ENCODE data around the gene TULP4. TPM values are rescaled to one million over a fixed set of nuclear protein-coding genes. Genes with fewer than 3 reads are reported as not detected.

TULP4 gene
- total RNA-seq, 1 donor from 2014 or later = 117 TPM

GRCh38 chr6:158480989-158481388, 168.7 kb downstream of the TULP4 start:
- no peak for TF ChIP-seq CTCF (IDR thresholded peaks at IDR 0.05; ENCODE audit: unreplicated experiment)
- Mint-ChIP-seq H3K27ac (ENCODE audit: unreplicated experiment) (no peak overlapping the region), H3K36me3 (ENCODE audit: low read depth, unreplicated experiment) (peaks cover 51% of the 10 kb centered on the region), H3K4me1 (ENCODE audit: unreplicated experiment) (peaks cover 8% of the 10 kb centered on the region), H3K9me3 (ENCODE audit: unreplicated experiment) (no peaks in the 10 kb centered on the region), H3K27me3 (ENCODE audit: unreplicated experiment) (peaks cover 5% of the 10 kb centered on the region), H3K4me3 (ENCODE audit: unreplicated experiment) (no peak overlapping the region)
- DNase-seq (ENCODE audit: low spot score) = no peak

- Mint-ChIP-seq H3K4me1 (ENCODE audit: unreplicated experiment) (peaks cover 8% of the 10 kb centered on the region), H3K9me3 (ENCODE audit: unreplicated experiment) (no peaks in the 10 kb centered on the region), H3K4me3 (ENCODE audit: unreplicated experiment) (no peak overlapping the region), H3K27ac (ENCODE audit: unreplicated experiment) (no peak overlapping the region), H3K27me3 (ENCODE audit: unreplicated experiment) (peaks cover 5% of the 10 kb centered on the region), H3K36me3 (ENCODE audit: low read depth, unreplicated experiment) (peaks cover 45% of the 10 kb centered on the region)
- no peak for DNase-seq (ENCODE audit: low spot score)
- no peak for TF ChIP-seq CTCF (IDR thresholded peaks at IDR 0.05; ENCODE audit: unreplicated experiment)
Observed at GRCh38 chr6:158481690-158482473, 169.6 kb downstream of the TULP4 start.

GRCh38 chr6:158485431-158485830, 173.2 kb downstream of the TULP4 start:
- TF ChIP-seq CTCF (IDR thresholded peaks at IDR 0.05; ENCODE audit: unreplicated experiment) = no peak
- peaks cover 5% of the 10 kb centered on the region for H3K27me3 Mint-ChIP-seq (ENCODE audit: unreplicated experiment)
- H3K36me3 Mint-ChIP-seq (ENCODE audit: low read depth, unreplicated experiment) = peaks cover 45% of the 10 kb centered on the region
- H3K4me1 Mint-ChIP-seq (ENCODE audit: unreplicated experiment) = peaks cover 8% of the 10 kb centered on the region
- no peaks in the 10 kb centered on the region for H3K9me3 Mint-ChIP-seq (ENCODE audit: unreplicated experiment)
- no peak overlapping the region for H3K27ac Mint-ChIP-seq (ENCODE audit: unreplicated experiment)
- H3K4me3 Mint-ChIP-seq (ENCODE audit: unreplicated experiment) = no peak overlapping the region
- no peak for DNase-seq (ENCODE audit: low spot score)

- no peak overlapping the region for H3K27ac Mint-ChIP-seq (ENCODE audit: unreplicated experiment)
- H3K4me1 Mint-ChIP-seq (ENCODE audit: unreplicated experiment) = no peaks in the 10 kb centered on the region
- DNase-seq (ENCODE audit: low spot score) = no peak
Observed at GRCh38 chr6:158487495-158487894, 175.2 kb downstream of the TULP4 start.

More at GRCh38 chr6:158487495-158487894, 175.2 kb downstream of the TULP4 start:
- H3K4me3 Mint-ChIP-seq (ENCODE audit: unreplicated experiment) = no peak overlapping the region
- TF ChIP-seq CTCF (IDR thresholded peaks at IDR 0.05; ENCODE audit: unreplicated experiment) = no peak
- H3K36me3 Mint-ChIP-seq (ENCODE audit: low read depth, unreplicated experiment) = peaks cover 35% of the 10 kb centered on the region
- no peaks in the 10 kb centered on the region for H3K27me3 Mint-ChIP-seq (ENCODE audit: unreplicated experiment)
- no peaks in the 10 kb centered on the region for H3K9me3 Mint-ChIP-seq (ENCODE audit: unreplicated experiment)
